Right lung (tissue), 5 donors: ENCODE measurements around the gene TOX2. TPM values are rescaled to one million over a fixed set of nuclear protein-coding genes. Genes with fewer than 3 reads are reported as not detected.

Source experiments
- DNase-seq, 2 donors: peaks; one replicate each; pipeline ENCODE4 v3.0.0-alpha.2; 2013
- polyA plus RNA-seq, 5 donors: library from polyadenylated mRNA; unstranded; fragments of 120-200 nt; gene quantifications; one replicate each; pipeline versions ENCODE4 v1.2.1 to v1.2.3, GENCODE V29; 2013; ENCODE audit warnings: inconsistent platforms in 1 of 5, low replicate concordance in 1 of 5; ENCODE audit not compliant: insufficient read length in 5 of 5, insufficient read depth in 1 of 5

TOX2 gene
- polyA plus RNA-seq, 5 donors = 31.7 to 69.8 (median 44.1) TPM

- DNase-seq = no peak
These were observed 40.6 kb downstream of the TOX2 start for GRCh38 chr20:43955062-43955749.

- no peak for DNase-seq
These were observed 41.1 kb downstream of the TOX2 start for GRCh38 chr20:43955750-43956191.

- no peak for DNase-seq
These were observed 42.7 kb downstream of the TOX2 start for GRCh38 chr20:43957392-43957791.

- no peak for DNase-seq
These were observed 44.0 kb downstream of the TOX2 start for GRCh38 chr20:43958626-43959025.

GRCh38 chr20:43959079-43959919, 44.6 kb downstream of the TOX2 start:
- DNase-seq = no peak

GRCh38 chr20:43959920-43960227, 45.2 kb downstream of the TOX2 start:
- DNase-seq = no peak

- DNase-seq = no peak
These were observed 45.6 kb downstream of the TOX2 start for GRCh38 chr20:43960231-43960630.

- no peak for DNase-seq
These were observed 46.5 kb downstream of the TOX2 start for GRCh38 chr20:43961116-43961515.

- DNase-seq = no peak
These were observed 47.2 kb downstream of the TOX2 start for GRCh38 chr20:43961541-43962471.

- DNase-seq = no peak
These were observed 47.9 kb downstream of the TOX2 start for GRCh38 chr20:43962530-43962929.

- no peak for DNase-seq
These were observed 48.6 kb downstream of the TOX2 start for GRCh38 chr20:43963233-43963632.

- DNase-seq = no peak
These were observed 49.5 kb downstream of the TOX2 start for GRCh38 chr20:43963872-43964791.

- no peak for DNase-seq
These were observed 53.8 kb downstream of the TOX2 start for GRCh38 chr20:43968341-43969000.

- DNase-seq = no peak
These were observed 54.4 kb downstream of the TOX2 start for GRCh38 chr20:43969028-43969447.

GRCh38 chr20:43969501-43970182, 55.0 kb downstream of the TOX2 start:
- DNase-seq = no peak

GRCh38 chr20:43971267-43971666, 56.6 kb downstream of the TOX2 start:
- no peak for DNase-seq

- DNase-seq = no peak
These were observed 57.4 kb downstream of the TOX2 start for GRCh38 chr20:43972051-43972450.

GRCh38 chr20:43972692-43973091, 58.0 kb downstream of the TOX2 start:
- no peak for DNase-seq

- no peak for DNase-seq
These were observed 58.6 kb downstream of the TOX2 start for GRCh38 chr20:43973231-43973630.
